Left kidney (tissue), 2 donors: ENCODE measurements around the gene APCDD1. TPM values are rescaled to one million over a fixed set of nuclear protein-coding genes. Genes with fewer than 3 reads are reported as not detected.
"Not testable (repeated sequence)": the region's sequence is repeated elsewhere in the genome, so short reads cannot be mapped to it uniquely, and the experiment has no call there.

Experiments
- DNase-seq: peaks from one replicate; pipeline ENCODE4 v3.0.0-alpha.2; 2013
- polyA plus RNA-seq: library from polyadenylated mRNA; unstranded; fragments of 120-200 nt; gene quantifications from one replicate; pipeline ENCODE4 v1.2.1, GENCODE V29; 2013; ENCODE audit not compliant: insufficient read length

Gene APCDD1
- polyA plus RNA-seq, 1 donor = 74.6 TPM

DNA sequence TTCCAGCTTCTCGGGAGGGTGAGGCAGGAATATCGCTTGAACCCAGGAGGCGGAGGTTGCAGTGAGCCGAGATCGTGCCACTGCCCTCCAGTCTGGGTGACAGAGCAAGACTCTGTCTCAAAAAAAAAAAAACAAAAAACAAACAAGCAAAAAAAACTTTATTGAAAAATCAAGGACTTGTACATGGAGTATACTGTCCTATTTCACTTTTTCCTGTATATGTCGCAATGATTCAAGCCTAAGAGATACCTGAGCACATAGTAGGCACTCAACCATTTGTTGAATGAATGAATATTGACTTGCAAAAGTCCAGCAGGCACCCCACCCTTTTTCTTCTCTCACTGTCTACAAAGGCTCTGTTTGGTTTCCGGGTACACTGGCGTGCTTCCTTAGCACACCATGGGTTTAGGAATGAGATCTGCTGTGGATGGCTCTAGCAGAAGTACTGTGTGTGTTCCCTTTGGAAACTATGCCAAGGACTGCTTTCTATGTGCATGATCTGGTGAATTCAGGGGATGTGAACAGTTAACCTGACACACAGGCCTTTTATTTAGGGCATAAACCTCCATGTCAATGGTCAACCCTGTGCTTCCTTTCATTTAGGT is 6.1 kb downstream of the APCDD1 start:
- no peak for DNase-seq

DNA sequence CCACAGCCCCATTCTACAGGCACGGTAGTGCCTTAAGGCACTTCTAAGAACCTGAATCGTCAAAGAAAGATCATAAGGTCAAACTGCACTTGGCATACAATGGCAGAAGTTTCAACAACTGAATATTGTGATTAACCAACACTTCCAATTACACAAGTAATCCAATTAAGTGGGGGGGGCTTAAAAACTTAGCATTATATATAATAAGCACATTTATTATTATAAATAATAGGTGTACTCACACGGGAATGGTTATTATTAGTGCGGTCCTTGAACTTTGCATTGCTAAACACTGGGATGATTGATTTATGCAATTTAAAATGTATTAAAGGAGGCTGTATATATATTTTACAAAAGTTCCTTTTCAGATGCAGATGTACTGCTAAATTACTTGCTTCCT is 7.6 kb downstream of the APCDD1 start:
- no peak for DNase-seq

DNA sequence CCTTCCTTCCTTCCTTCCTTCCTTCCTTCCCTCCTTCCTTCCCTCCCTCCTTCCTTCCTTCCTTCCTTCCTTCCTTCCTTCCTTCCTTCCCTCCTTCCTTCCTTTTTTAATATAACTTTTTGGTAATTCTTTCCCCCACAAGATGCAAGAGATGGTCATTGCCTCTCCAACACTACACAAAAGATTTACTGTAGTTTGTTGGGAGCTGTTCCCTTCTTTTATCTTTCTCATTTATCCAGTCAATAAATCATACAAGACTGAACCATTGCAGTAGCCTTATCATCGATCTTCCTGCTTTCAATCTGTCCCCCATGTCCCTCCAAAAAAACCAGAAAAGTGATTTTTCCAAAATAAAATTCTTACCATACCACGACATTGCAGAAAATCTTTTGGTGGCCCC is 8.2 kb downstream of the APCDD1 start:
- no peak for DNase-seq

DNA sequence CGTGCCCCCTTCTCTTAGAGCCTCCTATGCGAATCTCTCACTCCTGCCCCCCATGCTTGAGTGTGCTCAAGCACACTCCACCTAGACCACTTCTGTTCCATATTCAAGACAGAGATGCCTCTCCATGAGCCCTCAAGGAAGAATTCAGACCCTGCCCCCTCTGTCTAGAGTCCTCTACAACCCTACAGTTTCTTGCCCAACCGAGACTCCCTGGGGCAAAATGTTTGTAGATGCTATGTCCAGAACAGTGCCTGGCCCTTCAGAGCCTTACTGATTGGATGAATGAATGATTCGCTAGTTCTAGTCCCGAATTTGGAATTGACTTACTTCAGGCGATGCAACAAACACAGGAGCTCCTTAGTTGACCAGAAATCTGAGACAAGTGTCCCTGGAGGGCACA is 8.7 kb downstream of the APCDD1 start:
- no peak for DNase-seq

- no peak for DNase-seq
Observed at GRCh38 chr18:10463741-10464140, 9.3 kb downstream of the APCDD1 start.

- DNase-seq = not testable (repeated sequence)
Observed at GRCh38 chr18:10464161-10464648, 9.8 kb downstream of the APCDD1 start.

DNA sequence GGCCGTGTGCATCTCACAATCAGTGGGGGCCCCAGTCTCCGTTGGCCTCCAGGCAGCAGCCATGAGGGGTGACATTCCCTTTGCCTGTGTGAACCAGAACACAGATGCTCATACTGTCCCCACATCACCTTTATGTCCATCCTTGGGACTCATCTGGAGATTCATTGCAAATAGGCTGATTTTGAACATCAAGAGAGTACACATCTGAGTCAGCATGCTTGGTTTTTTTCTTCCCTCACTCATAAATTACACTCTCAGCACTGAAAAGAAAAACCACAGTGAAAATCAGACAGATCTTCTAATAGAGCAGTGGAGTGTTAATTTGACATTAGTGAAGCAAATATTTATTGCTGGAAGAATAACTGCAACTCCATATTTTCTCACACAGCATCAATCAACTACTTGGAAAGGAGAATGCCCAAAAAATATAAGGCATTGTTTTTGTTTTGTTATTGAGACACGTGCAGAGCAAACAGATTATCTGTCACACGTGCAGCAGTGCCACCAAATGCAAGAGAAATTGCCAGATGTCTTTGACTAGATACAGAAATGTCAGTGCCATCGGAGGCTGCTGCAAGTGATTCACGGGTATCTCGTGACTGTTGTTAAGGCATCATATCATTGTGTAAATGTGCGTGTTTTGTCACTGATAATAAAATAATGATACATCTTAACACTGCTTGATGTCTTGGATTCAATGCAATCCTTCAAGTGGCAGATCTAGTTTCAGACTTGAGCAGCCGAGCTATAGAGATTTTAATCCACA is 10.9 kb downstream of the APCDD1 start:
- no peak for DNase-seq

DNA sequence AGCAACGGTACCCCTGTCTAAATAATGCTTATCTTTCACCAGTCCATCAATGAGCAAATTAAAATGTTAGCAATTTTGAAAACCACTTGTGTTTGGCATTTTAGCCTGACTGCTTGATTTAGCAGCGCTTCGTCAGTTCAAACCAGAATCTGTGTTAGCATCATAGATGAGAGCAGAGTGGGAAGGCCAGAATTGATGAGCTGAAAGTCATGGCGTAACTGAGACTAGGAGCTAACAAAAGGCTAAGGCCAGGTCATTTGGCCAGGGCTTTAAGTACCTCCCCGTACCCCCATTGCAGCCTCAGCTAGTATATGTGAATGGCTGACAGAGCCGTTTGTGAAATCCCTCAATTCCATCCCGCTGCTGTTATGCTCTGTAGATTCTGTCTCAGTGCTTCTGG is 16.0 kb downstream of the APCDD1 start:
- DNase-seq = no peak

- DNase-seq = no peak
Observed at GRCh38 chr18:10471574-10471973, 17.1 kb downstream of the APCDD1 start.

DNA sequence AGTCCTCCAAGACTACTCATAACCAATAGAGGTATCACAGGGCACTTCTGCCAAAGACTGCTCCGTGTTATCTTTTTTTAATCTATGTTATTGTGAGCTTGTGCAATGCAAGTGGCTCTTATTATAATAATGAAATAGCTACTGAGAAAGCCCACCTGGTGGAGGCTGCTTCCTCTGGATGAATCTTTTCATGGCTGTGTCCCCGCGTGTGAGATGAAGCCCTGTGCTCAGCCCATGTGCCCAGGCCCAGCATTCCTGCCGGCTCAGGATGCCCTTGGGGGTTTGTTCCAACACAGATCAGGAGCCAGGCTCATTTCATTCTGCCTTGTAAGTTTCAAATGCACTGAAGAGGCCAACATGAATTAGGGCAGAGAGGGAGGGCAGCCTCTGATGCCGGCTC is 18.7 kb downstream of the APCDD1 start:
- no peak for DNase-seq

GRCh38 chr18:10474309-10474708 is 19.9 kb downstream of the APCDD1 start:
- no peak for DNase-seq

DNA sequence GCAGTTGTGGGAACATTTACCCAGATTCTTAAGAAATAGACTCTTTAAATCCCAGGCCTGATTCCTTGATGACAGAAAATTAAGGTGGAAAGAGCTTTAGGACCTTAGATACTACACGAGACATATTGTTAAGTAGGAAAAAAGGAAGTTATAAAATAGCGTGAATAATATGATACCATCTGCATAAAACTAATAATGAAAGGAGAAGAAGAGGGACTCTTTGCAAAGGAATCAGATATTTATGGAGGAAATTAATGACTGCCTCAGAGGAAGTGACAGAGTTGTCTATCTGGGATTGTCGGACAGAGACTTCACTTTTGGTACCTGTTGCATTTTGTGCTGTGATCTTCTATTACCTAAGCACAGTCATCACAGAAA is 20.8 kb downstream of the APCDD1 start:
- no peak for DNase-seq

- no peak for DNase-seq
Observed at GRCh38 chr18:10475654-10476291, 21.3 kb downstream of the APCDD1 start.

DNA sequence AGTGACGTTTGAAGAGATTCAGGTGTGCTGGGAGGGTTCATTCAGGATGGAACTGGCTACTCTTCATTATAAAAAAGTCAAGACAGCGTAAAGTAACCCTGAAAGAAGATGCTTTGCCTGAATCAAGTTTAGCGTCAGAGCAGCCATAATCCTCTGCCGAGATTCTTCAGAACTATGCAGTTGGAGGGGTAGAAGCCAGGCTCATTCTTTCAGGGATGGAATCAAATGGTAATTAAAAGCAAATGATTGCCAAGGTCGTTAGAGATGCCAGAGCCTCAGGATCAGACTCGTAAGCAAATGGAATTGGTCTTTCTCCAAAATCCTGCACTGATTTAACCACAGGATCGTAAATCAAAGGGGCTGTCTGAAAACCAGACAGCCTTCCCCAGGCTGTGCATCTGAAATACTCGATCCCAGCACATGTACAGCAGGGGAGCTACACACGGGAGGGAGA is 21.9 kb downstream of the APCDD1 start:
- DNase-seq = no peak

DNA sequence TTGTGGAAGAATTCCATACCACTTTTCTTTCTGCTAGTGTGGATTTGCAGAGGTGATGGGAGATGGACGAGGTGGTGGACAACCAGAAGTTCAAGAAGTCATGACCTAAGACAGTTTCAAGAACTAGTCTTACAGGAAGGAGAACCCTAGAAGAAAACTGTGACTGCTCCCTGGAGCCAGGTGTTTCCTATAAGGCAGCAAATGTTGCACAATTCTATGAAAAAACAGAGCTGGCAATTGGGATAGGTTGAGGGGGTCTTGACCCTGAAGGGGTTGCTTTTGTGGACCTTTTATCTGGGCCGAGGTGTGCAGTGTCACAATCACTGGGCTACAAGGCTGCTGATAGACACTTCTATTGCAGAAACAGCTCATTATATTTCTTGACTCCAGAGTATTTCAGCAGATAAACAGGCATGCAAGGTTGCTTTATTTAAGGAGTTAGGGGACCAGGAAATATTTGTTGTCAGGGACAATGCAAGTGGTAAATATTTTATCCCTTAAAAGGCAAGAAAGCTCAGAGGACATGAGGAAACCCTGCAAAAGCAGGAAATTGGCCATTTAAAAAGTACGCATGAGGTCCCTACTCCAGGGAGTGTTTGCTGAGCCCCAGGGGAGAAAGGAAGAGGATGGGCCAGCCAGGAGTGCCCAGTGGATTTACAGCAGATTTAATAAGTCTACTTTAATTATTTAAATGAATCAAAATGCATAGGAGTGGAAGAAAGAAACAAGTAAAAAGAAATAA is 22.9 kb downstream of the APCDD1 start:
- DNase-seq = no peak

DNA sequence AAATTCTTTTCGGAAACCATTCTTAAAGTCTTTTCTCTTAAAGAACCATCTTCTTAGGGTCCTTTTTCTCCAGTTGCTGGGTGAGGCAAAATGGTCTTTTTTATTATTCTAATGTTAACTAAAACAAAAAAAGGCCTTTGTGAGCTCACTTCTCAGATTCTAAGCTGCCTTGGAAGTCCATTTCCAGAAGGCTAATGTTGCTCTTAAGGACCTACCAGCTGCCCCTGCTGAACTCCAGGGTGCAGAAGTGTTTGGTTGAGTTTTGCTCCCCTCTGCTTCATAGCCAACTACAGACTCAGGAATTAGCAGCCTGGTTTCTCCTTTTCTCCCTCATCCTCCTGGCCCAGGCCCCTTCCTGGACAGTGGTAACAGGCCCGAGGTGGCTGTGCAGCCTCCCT is 23.4 kb downstream of the APCDD1 start:
- DNase-seq = no peak

DNA sequence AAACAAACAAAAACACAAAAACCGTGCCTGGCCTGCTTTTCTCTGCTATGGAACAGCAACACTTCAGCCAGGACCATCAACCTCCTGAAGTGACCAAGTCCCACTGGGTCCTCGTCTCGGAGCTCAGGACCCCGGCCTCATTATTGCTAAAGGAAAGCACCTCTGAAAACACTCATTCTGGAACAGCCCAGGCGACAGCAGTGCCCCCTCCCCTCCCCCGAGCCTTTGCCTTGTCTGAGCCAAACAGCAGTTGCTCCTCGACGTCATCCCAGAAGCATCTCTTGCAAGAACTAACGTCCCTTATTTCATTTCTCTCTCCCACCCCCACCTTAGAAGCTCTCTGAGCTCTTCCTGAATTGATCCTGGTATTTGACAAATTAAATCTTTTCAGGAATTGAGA is 27.4 kb downstream of the APCDD1 start:
- no peak for DNase-seq

DNA sequence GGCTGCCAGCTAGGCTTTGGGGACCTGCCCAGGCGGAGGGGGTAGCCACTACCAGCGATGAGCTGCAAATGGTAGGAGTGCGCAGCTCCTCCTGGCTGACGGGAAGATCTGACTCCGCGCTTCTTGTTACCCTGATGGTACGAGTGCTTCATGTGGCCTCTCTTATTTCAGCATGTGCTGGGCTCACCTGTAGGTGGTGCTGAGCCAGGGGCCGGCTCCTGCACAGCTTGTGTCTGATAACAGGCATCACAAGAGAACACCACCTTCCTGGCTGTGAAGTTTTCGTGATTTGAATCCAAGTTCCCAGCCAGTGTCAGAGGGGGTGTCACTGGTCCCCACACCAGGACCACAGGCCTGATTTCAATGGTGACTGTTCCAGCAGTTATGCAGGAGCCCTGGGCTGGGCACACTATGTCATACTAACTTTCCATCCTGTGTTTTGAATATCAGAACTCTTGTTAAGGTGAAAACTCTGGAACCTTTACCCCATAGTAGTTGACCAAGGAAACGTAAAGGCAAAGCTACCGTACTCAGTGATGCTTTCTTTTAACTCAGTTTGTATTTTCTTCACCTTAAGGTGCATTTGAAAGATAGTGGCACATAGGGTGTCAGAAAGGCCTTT is 28.0 kb downstream of the APCDD1 start:
- DNase-seq = no peak

- no peak for DNase-seq
Observed at GRCh38 chr18:10482985-10483949, 28.8 kb downstream of the APCDD1 start.

GRCh38 chr18:10485475-10485874 is 31.0 kb downstream of the APCDD1 start:
- no peak for DNase-seq

GRCh38 chr18:10486362-10486761 is 31.9 kb downstream of the APCDD1 start:
- no peak for DNase-seq
